A549 treated with GW870086 at 1 μM for 4 hours (cell line): ENCODE results near the gene FKBP3. TPM values are rescaled to one million over a fixed set of nuclear protein-coding genes. Genes with fewer than 3 reads are reported as not detected.

ENCODE experiments used
- total RNA-seq: library from RNA; stranded (reverse); fragments of 200-300 nt; extraction: Qiagen RNA extraction; gene quantifications from 5 replicates; pipeline ENCODE4 v1.2.3, GENCODE V29; 2022; ENCODE audit warnings: low read depth

Gene FKBP3
- total RNA-seq: 112 to 129 TPM (median 121 TPM) in 5 replicates

GRCh38 chr14:45134051-45134958, at the start of gene FKBP3:
TSS of gene FKBP3 (minus strand) at chr14:45134481. CDS start at chr14:45134456, 25 bp downstream.

GRCh38 chr14:45135659-45136395, 1.5 kb upstream of the FKBP3 start, which contains the start of gene FANCM:
TSS of gene FANCM (plus strand) at chr14:45135930. CDS start at chr14:45136032, 102 bp downstream.

GRCh38 chr14:45083976-45084722, 50.1 kb downstream of the FKBP3 start, which contains the start of gene PRPF39:
TSS of gene PRPF39 (plus strand) at chr14:45084116. CDS start at chr14:45095240, 11,124 bp downstream.

Other genes starting within 250 kb of the FKBP3 start
- gene KLHL28, start 172.5 kb downstream of the FKBP3 start, total RNA-seq: 5.8 to 8.4 TPM (median 6.5 TPM) in 5 replicates
- 7.7 to 9.9 TPM (median 8.1 TPM) in 5 replicates for gene TOGARAM1, start 172.3 kb downstream of the FKBP3 start, total RNA-seq
- gene PRPF39, start 50.4 kb downstream of the FKBP3 start, total RNA-seq: 13.0 to 20.9 TPM (median 19.6 TPM) in 5 replicates
- gene FANCM, start 1.4 kb upstream of the FKBP3 start, total RNA-seq: 4.6 to 7.0 TPM (median 5.8 TPM) in 5 replicates
- gene MIS18BP1, start 118.7 kb upstream of the FKBP3 start, total RNA-seq: 15.3 to 25.4 TPM (median 21.0 TPM) in 5 replicates